Ovary (tissue), 3 donors: ENCODE measurements around the gene IDI1.

ENCODE experiments used
- EP300 ChIP-seq: sonication (generic); formaldehyde crosslinking; IDR thresholded peaks from one replicate; pipeline ENCODE4 v1.6.1; 2017; ENCODE audit warnings: antibody characterized with exemption
- TF ChIP-seq, protein P1 (sequence below), 3 donors: fragments of 450-650 bp in 2 of 3; fragments of 200-600 bp in 1 of 3; IDR thresholded peaks; one replicate each; pipeline versions ENCODE4 v1.5.1 to v1.8.0; 2016 to 2022; ENCODE audit warnings: antibody characterized with exemption in 3 of 3, mild to moderate bottlenecking in 1 of 3
- donor health status: DM: no; HTN: no; CAD: no.

DNA sequence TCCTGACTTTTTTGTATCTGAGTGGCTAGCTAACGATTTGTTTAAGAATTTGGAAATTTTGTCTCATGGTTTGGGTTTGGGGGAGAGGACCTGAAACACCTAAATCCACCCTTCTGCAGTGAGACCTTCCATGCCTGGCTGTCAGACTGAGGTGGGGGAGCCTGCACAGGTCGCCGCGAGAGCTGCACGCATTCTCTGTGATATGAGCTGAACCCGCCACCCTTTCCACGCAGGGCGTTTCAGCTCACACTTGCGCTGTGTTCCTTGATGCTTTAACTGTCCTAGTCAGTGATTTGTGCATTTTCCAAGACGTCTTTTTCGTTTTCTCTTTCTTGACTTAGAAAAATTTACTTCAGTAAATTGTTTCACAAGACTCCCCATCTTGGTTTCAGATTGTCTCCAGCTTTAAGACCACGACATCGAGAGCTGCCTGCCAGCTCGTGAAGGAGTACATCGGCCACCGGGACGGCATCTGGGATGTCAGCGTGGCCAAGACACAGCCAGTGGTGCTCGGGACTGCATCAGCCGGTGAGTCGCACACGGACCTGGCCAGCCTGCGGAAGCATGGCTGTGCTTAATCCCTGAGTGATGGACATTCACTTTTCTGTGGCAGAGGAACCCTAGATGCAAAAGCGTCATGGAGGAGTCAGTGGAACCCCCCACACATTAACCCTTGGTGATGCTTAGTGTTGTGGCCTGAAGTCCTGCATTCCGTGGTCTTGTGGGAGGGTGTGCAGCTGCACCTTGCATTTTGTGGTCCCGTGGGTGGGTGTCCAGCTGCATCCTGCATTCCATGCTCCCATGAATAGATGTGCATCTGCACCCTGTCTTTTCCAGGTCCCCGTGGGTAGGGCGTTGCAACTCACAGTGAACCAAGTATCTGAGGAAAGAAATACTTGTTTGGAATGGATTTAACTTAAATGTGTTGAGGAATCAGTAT, 35.4 kb upstream of the IDI1 start:
- TF ChIP-seq, protein P1, sequence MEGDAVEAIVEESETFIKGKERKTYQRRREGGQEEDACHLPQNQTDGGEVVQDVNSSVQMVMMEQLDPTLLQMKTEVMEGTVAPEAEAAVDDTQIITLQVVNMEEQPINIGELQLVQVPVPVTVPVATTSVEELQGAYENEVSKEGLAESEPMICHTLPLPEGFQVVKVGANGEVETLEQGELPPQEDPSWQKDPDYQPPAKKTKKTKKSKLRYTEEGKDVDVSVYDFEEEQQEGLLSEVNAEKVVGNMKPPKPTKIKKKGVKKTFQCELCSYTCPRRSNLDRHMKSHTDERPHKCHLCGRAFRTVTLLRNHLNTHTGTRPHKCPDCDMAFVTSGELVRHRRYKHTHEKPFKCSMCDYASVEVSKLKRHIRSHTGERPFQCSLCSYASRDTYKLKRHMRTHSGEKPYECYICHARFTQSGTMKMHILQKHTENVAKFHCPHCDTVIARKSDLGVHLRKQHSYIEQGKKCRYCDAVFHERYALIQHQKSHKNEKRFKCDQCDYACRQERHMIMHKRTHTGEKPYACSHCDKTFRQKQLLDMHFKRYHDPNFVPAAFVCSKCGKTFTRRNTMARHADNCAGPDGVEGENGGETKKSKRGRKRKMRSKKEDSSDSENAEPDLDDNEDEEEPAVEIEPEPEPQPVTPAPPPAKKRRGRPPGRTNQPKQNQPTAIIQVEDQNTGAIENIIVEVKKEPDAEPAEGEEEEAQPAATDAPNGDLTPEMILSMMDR (IDR thresholded peaks at IDR 0.05) = no peak
- no peak for TF ChIP-seq EP300
